NCI-H1436 treated with DMSO at 0.1 percent for 48 hours (cell line): ENCODE results near the gene CCHCR1.
"Not testable (repeated sequence)": the region's sequence is repeated elsewhere in the genome, so short reads cannot be mapped to it uniquely, and the experiment has no call there.

ENCODE experiments used
- DNase-seq: peaks from one replicate; lab custom pipeline; 2025; lab: John Stamatoyannopoulos, UW

Gene CCHCR1, protein sequence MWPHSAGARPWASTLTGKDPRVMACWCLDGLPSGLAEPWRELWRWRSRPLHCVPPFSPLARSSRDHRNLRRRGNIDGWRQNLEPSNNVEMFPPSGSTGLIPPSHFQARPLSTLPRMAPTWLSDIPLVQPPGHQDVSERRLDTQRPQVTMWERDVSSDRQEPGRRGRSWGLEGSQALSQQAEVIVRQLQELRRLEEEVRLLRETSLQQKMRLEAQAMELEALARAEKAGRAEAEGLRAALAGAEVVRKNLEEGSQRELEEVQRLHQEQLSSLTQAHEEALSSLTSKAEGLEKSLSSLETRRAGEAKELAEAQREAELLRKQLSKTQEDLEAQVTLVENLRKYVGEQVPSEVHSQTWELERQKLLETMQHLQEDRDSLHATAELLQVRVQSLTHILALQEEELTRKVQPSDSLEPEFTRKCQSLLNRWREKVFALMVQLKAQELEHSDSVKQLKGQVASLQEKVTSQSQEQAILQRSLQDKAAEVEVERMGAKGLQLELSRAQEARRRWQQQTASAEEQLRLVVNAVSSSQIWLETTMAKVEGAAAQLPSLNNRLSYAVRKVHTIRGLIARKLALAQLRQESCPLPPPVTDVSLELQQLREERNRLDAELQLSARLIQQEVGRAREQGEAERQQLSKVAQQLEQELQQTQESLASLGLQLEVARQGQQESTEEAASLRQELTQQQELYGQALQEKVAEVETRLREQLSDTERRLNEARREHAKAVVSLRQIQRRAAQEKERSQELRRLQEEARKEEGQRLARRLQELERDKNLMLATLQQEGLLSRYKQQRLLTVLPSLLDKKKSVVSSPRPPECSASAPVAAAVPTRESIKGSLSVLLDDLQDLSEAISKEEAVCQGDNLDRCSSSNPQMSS

DNA sequence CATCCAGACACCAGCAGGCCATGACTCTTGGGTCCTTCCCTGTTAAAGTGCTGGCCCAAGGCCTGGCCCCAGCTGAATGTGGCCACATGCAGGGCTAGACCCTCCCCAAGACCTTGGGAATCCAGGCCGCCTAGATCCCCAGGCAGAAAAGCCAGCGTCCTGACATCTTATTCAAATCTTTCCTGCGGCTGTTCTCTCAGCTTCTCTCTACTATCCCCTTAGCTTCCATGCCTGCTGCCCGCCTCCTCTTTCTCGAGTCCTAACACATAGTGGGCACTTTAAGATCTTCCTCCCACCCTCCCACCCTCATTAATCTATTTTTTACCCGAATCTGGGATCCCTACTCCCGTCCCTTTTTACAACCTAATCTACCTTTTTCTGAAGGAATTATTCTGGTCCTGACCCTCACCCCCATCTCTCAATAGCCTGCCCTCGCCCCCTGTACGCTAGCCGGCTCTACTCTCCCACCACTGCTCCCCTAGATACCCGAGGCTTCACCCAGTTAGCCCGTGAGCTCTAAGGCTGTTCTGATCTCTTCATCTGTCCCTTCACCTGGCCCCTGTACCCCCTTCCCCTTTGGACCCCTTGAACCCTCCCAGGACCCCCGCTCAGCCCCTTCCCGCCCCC lies at the start of gene CCHCR1:
Gene CCHCR1 (minus strand): TSS at position 290 of the 627 bp plus-strand sequence. CDS start 202 bp downstream, at position 88.
- DNase-seq, result no peak

DNA sequence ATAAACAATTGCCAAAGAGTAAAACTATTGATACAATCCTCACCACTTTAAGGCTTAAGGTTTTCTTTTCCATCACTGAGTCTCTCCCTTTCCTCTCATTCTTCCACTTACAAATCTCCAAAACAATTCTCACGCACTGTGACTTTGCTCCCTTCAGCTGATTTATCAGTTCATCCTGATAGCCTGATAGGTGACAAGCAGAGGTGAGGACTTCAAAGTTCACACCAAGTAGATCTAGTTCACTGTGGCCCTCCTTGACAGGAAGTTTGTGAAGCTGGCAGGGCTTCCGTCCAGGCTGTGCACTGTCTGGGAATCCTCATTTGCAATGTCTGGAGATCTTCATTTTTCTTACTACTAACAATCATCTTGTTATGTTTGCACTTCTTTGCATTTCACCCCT lies 48.0 kb upstream of the CCHCR1 start:
- DNase-seq, result no peak

DNA sequence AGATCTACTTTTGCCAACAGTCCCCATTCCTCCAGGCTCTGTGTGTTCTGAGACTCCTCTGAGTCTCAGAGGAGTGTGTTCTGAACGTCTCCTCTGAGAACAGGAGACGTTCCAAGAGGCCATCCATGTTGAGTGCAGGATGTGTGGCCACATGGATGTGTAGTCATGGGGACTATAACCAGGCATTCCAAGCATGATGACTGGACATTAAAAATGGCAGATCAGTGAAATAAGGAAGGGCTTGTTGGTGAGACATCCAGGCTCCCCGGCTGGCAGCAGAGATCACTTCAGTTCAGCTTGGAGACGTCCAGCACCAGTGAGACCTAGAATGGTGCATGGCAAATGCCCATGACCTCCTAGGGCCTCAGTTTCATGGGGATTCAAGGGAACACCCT lies 47.1 kb upstream of the CCHCR1 start:
- no peak for DNase-seq

DNA sequence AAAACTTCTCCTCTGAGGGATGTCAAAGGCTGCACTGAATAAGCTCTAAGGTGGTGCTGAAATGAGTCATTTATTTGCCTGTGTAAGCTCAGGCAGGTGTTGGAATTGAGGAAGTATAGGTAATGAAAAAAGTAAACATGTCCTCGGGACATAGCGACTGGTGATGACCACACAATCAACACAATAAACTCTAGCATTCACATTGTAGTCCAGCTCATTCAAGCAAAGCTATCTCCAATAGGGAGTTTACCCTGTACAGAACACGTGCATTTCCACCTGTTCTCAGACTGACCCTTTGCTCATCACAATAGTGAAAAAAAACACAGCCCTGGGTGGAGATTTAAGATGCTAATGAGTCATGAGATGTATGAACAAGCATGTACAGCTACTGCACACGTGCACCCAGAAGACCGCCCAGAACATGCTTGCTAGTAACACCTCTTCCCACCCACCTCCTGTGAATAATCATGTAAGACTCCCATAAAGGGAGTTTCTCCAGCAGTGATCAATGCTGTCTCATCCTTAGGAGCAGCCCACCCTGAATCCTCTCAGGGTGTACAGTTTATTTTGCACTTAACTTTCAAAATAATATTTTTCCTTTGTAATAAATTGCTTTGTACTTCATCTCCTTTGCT lies 45.9 kb upstream of the CCHCR1 start:
- peak; percentile 77 for DNase-seq

DNA sequence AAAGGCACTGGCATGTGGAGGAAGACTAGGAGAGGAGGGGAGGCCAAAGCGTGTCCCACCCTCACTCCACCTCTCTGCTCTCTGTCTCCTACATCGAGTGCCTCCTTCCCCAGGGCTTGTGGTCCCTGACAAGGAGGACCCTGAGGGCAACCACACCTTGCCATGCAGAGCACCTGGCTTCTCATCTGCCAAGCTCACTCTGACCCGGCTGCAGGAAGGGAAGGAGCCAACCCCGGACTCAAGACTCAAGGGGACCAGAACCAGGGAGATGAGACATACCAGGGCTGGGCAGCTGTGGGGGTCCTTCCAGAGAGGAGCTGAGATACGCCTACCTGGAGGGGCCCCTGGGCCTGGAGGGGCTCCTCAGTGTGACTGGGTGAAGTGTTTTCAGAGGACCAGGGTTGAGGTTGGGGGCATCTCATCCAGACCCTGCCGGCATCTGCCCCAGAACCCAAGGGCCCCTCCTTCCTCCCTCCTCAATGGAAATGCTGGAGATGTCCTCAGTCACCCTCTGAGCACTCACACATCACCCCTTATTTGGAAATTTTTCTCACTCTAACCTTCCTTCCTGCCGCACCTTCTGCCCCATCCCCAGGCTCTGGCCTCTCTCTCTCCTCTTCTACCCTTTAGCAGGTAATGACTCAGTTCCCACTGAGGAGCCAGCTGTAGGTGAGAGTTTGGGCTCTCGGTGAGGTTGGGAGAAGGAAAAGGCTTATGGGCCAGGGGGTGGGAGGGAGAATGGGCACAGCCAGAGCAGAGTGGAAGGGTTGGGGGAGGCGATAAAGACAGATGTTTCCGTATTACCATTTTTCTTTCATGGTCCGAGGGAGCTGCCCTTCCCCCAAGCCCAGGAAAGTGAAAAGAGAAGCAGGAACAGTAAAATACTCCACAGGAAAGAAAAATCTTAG lies 44.9 kb upstream of the CCHCR1 start:
- no peak for DNase-seq

DNA sequence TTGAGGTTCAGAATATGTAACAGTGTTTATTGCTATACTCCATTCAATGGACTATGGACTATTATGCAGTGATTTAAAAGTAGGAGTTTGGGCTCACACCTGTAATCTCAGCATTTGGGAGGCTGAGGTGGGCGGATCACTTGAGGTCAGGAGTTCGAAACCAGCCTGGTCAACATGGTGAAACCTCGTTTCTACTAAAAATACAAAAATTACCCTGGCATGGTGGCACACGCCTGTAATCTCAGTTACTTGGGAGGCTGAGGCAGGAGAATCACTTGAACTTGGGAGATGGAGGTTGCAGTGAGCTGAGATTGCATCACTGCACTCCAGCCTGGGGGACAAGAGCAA lies 41.5 kb upstream of the CCHCR1 start:
- not testable (repeated sequence) for DNase-seq

DNA sequence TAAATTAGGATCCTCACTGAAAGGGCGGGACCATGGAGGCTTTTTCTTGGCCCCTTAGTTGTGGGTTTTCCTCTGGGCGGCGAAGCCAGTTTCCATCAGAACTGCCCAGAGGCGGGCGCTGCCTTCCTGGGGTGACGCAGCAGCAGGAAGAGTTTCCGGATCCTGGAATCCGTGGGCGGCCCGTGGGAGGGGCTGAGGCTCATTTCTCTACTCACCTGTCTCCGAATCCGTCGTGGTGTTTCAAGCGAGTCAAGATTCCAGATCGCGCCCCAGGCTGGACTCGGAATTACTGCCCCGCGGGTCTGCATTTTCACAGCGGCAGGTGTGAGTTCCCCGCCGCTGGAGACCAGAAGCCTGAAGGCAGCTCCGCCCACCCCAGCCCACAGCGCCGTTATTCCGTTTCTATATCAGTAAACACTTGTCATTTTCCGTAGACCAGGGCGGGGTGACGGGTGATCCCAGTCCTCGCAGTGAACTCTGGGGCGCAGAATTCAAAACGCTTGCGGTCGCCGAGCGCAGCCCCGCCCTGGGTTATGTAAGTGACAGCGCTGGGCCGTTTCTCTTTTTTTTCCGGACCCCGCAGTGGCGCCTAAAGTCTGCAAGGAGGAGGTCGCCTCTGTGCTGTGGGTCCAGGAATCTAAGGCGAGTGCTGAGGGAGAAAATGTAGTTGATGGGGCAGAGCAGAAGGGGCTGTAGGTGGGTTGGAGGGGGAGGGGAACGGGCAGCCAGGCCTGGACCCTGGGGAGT lies 40.1 kb upstream of the CCHCR1 start:
- DNase-seq, result peak; percentile 67

DNA sequence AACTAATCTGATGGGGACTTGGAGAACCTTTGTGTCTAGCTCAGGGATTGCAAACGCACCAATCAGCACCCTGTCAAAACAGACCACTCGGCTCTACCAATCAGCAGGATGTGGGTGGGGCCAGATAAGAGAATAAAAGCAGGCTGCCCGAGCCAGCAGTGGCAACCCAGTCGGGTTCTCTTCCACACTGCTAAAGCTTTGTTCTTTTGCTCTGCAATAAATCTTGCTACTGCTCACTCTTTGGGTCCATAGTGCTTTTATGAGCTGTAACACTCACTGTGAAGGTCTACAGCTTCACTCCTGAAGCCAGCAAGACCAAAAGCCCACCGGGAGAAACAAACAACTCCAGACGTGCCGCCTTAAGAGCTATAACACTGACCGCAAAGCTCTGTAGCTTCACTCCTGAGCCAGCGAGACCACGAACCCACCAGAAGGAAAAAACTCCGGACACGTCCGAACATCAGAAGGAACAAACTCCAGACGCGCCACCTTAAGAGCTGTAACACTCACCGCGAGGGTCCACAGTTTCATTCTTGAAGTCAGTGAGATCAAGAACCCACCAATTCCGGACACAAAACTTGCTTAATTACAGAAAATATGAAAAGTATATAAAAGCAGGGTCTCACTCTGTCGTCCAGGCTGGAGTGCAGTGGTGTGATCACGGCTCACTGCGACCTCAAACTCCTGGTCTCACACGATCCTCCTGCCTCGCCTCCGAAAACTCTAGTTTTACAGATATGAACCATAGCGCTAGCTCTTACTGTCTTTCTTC lies 38.8 kb upstream of the CCHCR1 start:
- DNase-seq, result not testable (repeated sequence)

DNA sequence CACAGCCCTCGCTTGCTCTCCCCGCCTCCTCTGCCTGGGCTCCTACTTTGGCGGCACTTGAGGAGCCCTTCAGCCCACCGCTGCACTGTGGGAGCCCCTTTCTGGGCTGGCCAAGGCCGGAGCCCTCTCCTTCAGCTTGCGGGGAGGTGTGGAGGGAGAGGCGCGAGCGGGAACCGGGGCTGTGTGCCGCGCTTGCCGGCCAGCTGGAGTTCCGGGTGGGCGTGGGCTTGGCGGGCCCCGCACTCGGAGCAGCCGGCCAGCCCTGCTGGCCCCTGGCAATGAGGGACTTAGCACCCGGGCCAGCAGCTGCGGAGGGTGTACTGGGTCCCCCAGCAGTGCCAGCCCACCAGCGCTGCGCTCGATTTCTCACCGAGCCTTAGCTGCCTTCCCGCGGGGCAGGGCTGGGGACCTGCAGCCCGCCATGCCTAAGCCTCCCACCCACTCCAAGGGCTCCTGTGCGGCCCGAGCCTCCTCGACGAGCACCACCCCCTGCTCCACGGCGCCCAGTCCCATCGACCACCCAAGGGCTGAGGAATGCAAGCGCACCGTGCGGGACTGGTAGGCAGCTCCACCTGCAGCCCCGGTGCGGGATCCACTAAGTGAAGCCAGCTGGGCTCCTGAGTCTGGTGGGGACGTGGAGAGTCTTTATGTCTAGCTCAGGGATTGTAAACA lies 37.8 kb upstream of the CCHCR1 start:
- not testable (repeated sequence) for DNase-seq

DNA sequence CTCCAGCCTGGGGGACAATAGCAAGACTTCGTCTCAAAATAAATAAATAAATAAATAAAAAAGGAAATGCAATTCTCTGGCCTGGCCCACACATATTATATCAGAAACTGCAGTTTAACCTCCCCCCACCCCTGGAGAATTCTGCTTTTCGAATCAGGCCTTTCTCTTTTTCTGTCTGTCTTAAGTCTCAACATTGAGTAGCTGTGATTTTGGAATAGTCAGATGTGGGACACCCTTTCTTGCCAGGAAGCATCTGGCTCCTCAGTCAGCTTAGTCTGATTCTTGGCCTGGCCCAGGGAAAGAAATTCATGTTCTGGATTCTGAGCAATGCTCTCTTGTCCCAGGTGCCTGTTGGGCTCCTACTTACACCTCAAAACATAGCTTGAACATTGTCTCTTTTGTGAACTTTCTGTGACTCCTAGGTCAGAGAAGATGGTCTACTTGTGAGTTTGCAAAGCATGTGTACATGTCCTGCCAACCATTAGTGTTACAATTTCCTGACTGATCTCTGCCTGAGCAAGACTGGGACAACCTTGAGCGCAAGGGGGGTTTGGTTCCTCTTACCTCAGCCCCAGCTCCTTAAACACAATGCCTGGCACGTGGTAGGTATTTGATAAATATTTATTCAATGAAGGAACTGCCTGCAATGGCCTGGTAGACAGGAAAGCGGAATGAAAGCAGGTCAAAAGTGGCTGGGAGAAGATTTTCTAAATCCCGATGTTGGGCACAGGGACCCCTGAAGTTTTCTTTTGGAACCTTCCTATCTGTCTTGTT lies 36.6 kb upstream of the CCHCR1 start:
- no peak for DNase-seq

DNA sequence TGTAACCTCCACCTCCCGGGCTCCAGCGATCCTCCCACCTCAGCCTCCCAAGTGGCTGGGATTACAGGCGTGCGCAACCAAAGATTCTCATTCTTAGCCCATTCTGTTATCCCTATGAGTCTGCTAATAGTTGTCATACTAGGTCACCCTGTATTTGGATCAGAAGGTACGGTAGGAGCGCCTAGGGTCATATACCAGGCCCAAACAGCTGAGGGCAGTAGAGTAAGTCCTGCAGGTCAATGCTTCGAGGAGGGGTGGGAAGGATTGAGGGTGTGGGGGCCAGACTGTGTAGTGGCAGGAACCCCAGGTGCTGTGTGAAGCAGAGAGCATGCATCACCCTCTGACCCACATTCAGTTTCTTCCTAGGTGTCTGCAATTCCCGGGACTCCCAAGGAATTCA lies 35.6 kb upstream of the CCHCR1 start:
- DNase-seq, result no peak

DNA sequence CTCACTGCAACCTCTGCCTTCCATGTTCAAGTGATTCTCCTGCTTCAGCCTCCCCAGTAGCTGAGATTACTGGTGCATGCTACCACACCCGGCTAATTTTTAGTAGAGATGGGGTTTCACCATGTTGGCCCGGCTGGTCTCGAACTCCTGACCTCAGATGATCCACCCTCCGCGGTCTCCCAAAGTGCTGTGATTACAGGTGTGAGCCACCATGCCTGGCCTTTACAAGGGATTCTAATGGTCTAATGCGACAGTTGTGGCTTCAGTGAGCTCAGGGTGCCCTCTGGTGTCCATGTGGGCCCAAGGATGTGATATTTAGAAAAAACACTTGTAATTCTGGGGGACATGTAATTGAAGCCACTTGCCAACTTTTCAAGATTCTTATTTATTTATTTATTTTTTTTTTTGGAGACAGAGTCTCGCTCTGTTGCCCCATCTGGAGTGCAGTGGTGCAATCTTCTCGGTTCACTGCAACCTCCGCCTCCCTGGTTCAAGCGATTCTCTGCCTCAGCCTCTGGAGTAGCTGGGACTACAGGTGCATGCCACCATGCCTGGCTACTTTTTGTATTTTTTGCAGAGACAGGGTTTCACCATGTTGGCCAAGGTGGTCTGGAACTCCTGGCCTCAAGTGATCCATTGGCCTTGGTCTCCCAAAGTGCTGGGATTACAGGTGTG lies 35.0 kb upstream of the CCHCR1 start:
- not testable (repeated sequence) for DNase-seq

DNA sequence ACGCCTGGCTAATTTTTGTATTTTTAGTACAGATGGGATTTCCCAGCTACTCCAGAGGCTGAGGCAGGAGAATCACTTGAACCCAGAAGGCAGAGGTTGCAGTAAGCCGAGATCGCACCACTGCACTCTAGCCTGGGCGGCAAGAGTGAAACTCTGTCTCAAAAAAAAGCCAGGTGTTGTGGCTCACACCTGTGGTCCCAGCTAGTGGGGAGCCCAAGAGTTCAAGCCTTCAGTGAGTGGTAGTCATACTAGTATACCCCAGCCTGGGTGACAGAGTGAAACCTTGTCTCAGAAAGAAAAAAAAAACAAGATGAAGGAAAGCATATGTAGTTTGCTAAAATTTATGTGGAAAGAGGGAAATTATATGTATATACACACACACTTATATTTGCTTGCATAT lies 32.9 kb upstream of the CCHCR1 start:
- no peak for DNase-seq

DNA sequence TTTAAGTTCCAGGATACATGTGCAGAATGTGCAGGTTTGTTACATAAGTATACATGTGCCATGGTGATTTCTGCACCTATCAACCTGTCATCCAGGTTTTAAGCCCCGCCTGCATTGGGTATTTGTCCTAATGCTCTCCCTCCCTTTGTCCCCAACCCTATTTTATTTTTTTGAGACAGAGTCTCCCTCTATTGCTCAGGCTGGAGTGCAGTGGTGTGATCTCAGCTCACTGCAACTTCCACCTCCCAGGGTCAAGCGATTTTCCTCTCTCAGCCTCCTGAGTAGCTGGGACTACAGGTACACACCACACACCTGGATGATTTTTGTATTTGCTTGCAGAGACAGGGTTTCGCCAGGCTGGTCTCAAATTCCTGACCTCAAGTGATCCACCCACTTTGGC lies 31.6 kb upstream of the CCHCR1 start:
- not testable (repeated sequence) for DNase-seq

DNA sequence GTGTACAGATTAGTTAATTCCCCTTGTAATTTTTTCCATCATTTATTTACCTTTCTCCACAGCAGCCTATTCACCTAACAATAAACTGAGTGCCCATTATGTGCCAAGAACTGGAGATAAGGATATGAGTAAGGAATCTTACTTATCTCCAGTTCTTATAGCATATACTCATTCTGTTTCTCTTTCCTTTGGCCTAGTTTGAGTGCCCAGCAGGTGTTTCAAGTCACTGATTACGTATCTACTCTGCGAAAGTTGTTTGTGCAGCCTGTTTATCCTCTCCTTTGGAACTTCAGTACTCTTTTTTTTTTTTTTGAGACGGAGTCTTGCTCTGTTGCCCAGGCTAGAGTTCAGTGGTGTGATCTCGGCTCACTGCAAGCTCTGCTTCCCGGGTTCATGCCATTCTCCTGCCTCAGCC lies 30.2 kb upstream of the CCHCR1 start:
- no peak for DNase-seq

DNA sequence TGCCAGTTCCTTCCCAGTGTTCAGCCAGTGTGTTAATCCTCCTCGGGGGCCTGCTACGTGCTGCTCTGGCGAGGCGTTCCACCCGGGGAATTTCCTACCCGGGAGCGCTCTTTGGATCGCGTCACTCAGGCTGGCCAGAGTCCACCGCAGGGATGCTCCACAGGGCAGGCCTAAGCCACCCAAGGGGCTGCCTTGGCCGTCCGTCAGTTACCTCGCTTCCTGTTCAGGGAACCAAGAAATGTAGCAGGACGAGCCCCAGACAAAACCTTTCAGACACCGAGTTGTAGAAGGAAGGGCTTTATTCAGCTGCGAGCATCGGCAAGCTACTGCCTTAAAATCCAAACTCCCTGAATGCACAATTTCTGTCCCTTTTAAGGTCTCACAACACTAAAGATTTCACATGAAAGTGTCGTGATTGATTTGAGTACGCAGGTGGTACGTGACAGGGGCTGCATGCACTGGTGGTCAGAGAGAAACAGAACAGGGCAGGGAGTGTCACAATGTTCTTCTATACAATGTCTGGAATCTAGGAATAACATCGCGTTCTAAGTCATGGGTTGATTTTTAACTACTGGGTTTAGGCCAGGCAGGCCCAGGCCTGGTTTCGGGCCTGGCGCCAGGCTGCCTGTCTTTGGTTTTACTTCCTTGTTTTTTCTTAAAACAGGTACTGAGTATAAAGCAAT lies 28.6 kb upstream of the CCHCR1 start:
- DNase-seq, result no peak

DNA sequence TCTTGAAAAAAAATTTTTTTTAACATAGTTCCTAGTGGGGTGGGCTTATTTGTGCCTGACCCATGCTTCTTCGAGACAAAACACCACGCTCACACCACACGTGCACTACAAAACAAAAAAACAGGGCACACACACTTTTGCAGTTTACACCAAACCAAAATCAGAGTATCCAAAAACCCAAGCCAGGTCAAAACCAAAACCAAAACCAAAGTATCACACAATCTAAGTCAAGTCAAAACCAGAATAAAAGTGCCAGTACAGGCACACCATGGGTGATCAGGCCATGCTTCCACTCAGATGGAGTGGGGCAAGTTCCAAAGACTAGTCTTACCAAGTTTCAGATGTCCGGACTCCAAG lies 28.1 kb upstream of the CCHCR1 start:
- DNase-seq, result not testable (repeated sequence)
